HT-29 (cell line): ENCODE measurements around the gene SLC6A20. TPM values are rescaled to one million over a fixed set of nuclear protein-coding genes. Genes with fewer than 3 reads are reported as not detected.

Source experiments
- DNase-seq: peaks from one replicate; pipeline ENCODE4 v3.0.0-alpha.2; 2015; ENCODE audit warnings: low spot score
- total RNA-seq: library from RNA; depleted of rRNA; stranded (reverse); fragments of >200 nt; shearing (Covaris generic); gene quantifications from 2 replicates; pipeline ENCODE4 v1.2.3, GENCODE V29; 2014

Gene SLC6A20
- total RNA-seq, 1 experiment from 2014 or later: 8.3 TPM

- no peak for DNase-seq
These were observed 5.8 kb upstream of the SLC6A20 start for GRCh38 chr3:45802146-45802545.

DNA sequence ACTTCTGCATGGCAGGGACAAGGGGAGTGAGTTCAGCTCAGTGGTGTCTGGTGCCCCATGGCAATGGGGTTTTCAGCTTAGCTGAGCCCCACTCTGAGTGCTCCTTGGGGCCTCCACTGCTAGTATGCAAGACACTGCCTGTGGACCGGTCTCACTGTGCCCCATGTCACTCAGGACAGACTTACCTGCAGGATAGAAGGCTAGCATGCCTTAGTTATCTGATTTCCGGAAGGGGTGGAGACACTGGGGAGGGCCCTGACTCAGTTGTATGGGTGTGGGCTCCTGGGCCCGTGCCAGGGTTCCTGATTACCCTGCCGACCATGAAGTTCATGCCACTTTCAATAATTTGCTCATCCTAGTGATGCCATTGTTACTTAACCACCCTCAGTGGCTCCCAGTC lies 4.3 kb upstream of the SLC6A20 start:
- no peak for DNase-seq

DNA sequence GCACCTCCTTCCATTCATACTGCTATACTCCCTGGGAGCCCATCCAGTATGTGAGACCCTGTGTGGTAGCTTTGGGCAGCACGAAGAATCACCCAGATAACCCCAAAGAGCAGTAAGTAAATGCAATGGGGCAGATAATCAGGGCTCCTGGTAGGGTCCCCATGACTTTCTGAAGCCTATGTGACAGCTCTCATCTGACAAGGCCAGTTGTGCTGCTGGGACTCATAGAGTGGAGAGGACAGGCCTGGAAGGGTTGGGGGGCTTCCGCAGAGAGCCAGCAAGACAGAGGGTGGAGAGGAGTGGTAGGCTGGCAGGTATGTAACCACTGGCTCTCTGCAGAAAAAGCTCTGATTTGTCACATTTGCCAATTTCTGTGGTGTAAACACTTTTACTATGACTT lies 3.2 kb upstream of the SLC6A20 start:
- no peak for DNase-seq

DNA sequence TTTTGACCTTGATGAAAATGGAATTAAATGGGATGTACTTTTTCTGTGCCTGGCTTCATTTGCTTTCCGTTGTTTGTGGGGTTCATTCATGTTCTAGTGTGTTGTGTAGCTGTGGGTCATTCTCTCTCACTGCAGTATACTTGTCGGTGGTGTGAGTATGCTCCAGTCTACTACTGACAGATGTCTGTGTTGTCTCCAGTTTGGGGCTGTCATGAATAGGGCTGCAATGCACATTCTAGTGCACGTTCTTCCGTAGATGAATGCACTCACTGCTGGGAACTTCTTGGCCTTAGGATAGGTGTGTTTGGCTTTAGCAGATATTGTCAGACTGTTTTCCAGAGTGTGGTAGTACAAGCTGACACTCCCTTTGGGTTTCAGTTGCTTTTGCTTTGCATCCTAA lies 1.7 kb upstream of the SLC6A20 start:
- no peak for DNase-seq

DNA sequence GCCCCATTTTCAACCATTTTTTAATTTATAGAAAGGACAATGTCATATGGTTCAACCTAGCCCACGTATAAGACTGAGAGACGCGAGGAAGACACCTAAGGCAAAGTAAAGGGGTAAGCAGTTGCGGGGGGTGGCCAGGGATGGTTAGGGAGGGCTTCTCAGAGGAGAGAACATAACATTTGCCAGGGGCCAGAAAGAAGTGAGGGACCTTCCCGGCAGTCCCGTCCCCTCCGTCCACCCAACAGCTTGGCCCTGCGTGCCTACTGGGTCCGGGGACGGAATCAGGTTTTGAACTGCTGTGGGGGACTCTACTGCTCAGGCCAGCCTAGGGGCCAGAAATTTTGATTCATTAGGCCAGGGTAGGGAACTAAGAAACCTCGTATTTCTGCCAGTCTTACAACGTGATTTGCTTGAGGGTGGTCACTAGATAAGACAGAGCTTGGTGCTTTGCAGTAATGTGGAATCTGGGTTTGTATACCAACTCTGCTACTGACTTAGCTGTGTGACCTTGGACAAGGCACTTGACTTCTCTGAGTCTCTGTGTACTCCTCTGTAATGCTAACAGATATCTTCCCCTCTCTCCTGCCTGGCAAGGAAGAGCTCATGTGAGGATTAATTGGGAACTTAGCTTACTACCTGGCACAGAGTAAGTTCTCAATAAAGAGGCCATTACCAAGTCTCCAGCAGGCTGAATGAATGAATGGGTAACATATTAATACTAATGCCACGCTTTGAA lies 734 bp upstream of the SLC6A20 start:
- DNase-seq: no peak

GRCh38 chr3:45795509-45795881 lies 841 bp downstream of the SLC6A20 start:
- no peak for DNase-seq

DNA sequence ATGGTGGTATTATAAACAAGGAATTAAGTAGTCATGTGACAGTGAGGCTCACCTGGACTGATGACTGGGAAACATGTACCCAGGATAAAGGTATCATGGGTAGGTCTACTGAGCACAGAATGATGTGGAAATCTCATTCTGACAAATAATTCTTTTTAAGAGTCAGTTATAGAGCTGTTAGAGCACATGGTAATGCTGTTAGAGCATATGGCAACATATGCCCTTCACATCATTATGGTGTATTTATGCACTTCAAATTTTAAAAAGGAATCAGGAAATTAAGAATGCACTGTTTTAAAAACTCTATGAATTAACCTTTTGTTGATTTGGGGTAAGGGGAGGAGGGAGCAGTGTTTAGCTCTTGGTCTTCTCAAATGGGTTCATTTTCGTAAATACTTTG lies 1.7 kb downstream of the SLC6A20 start:
- DNase-seq: no peak

DNA sequence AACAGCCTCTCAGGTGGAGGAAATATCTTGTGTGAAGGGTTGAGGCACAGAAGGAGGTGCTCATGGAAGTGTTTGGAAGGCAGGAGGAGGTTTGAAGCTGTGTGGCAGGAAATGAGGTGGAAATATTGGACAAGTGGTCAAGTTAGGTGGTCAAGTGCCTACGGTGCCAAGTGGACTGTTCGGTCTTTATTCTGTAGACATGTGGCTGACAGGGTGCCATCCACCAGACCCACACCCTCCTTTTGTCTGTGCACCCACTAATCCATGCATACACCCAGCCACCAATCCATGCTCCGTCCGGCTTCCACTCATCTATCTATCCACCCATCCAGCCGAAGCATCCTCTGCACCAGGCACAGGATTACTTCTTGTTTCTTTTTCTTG lies 2.2 kb downstream of the SLC6A20 start:
- no peak for DNase-seq

- DNase-seq: peak; percentile 49
These were observed 2.7 kb downstream of the SLC6A20 start for GRCh38 chr3:45793482-45794176.

DNA sequence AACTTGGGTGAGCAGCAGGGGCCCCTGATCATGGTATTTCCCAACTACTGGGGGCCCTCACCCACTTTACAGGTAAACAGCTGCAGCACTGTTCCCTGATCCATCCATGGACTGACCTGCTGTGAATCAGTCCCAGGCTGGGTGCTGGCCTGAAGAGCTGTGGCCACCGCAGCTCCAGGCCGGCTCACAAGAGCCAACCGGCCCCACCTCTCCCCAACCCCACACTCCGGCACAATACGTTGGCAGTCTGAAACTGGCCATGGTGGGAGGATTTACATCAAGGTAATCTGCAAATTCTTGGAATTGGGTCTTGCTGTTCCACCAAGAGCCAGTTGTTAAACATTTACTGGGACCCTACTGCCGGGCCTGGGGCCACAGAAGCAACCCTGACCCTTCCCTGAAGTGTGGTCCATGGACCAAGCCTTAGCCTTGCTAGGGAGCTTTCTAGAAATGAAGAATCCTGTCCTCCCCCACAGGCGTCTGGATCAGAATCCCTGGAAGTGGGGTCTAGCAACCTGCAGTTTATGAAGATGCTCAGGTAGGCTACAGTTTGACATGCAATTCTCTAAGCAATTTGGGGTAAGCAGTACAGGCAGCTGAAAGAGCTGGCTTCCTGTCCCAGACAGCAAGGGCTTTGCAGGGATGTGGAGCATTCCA lies 3.7 kb downstream of the SLC6A20 start:
- DNase-seq: no peak

DNA sequence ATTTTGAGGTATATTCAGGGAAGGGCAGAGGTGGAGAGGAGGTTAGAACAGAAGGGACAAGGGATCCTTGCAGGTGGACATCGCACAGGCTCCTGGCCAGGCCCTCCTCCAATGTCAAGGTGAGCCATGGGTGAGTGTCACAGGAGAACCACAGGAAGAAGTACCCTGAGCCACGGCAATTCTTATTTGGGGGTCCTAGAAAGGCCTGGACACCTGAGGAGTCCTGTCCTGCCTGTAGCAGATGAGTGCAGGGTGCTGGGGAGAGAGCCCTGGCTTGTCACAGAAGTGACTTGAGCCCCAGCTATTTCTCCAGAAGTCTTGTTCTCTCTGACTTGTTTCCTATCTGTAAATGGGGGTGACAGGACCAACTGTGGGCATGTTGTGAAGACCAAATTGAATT lies 4.3 kb downstream of the SLC6A20 start:
- no peak for DNase-seq

- DNase-seq: no peak
These were observed 5.7 kb downstream of the SLC6A20 start for GRCh38 chr3:45790596-45790995.

- no peak for DNase-seq
These were observed 7.0 kb downstream of the SLC6A20 start for GRCh38 chr3:45789235-45789812.

DNA sequence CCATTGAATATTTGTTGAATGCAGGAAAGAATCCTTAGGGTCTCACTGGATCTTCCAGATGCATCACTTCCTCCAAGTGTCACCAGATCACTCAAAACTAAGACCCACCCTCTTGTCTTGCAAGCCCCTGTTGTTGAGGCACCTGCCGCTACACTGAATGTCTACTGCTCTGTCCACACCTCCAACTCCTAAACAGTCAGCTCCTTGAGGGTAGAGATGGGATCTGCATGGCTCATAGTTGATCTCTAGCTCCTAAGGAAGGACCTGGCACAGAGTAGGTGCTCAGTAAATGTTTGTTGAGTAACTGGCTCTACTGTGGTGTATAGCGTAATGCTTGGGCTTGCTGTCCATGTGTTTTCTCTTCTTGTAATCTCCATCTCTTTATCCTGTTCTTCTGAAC lies 8.8 kb downstream of the SLC6A20 start:
- DNase-seq: no peak

DNA sequence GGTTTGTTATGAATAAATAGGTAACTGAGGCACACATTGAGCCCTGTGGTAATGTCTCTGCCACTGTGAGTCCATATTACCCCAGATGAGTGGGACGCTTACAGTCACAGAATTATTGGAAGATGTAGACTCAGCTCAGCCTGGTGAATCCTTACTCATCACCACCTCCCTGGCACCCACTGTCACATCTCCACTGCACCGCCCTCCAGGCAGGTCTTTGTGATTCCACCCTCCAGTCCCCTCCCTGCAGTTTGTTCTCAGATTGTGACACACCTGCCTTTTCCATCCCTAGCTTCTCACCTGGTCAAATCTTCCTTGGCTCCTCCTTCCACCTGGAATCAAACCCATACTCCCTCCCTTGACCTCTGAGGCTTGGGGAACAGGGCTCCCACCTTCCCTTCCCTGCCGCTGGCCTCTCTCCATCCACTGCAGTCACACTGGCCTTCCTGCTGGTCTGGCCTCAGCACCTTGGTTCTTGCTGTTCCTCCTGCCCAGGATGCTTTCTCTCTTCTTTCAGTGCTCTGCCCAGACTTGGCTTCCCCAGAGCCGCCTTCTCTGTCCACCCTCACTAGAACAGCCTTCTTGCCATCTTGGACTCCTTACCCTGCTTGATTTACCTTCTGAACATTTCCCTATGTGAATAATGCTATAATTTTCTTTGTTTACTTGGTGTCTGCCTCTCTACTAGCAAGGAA lies 9.4 kb downstream of the SLC6A20 start:
- no peak for DNase-seq

DNA sequence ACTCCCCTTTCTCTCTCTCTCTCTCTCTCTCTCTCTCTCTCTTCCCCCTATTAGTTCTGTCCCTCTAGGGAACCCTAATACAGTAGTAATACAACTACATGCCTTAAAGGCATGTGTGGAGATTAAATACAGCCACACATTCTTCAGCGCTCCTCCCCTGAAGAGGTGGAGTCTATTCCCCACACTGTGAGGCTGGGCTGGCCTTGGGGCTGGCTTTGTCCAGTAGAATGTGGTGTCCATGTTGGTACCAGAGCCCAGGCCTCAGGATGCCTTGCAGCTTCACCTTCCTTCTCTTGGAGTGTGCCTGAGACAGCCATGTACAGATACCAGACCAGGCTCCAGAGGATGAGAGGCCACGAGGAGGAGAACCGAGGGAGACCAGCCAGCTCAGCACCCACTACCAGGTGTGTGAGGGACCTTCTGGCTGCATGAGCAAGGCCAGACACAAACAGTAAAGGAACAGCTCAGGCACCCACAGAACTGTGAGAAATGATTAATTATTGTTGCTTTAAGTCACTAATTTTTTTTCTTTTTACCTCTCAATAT lies 10.7 kb downstream of the SLC6A20 start:
- DNase-seq: no peak

GRCh38 chr3:45783667-45784066 lies 12.7 kb downstream of the SLC6A20 start:
- no peak for DNase-seq

GRCh38 chr3:45782381-45782780 lies 14.0 kb downstream of the SLC6A20 start:
- no peak for DNase-seq

DNA sequence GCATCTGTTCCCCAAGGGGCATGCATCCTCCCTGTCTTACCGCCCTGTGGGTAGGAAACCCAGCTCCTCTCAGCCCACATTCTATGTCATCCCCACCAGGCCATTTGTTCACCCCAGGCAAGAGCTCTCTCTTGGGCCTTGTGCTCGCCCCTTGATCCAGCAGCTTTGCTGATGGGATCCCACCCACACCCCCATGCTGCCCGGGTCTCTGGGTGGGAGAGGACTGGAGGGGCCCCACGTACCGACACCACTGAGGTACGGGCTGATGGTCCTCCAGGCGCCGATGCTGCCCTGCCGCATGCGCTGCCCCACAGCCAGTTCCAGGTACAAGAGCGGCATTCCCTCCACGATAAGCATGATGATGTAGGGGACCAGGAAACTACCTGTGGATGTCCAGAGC lies 14.5 kb downstream of the SLC6A20 start:
- DNase-seq: no peak

GRCh38 chr3:45781271-45781670 lies 15.1 kb downstream of the SLC6A20 start:
- DNase-seq: no peak
